Hepatocyte (in vitro differentiated cells): ENCODE measurements around the gene GRID2.

Experiments used
- CTCF ChIP-seq: fragments of 200-600 bp; sonication (generic); IDR thresholded peaks from 2 replicates; pipeline ENCODE4 v1.5.1; 2016; ENCODE audit warnings: antibody characterized with exemption, mild to moderate bottlenecking; ENCODE audit not compliant: poor library complexity
- EZH2 ChIP-seq: fragments of 200-600 bp; sonication (generic); IDR thresholded peaks from 2 replicates; pipeline ENCODE4 v1.6.1; 2016; ENCODE audit warnings: antibody characterized with exemption, mild to moderate bottlenecking, borderline replicate concordance
- EZH2phosphoT487 ChIP-seq: fragments of 200-600 bp; sonication (generic); IDR thresholded peaks from one replicate; pipeline ENCODE4 v1.6.1; 2018; ENCODE audit warnings: antibody characterized with exemption, mild to moderate bottlenecking, low read depth, moderate library complexity; ENCODE audit not compliant: unreplicated experiment, severe bottlenecking

DNA sequence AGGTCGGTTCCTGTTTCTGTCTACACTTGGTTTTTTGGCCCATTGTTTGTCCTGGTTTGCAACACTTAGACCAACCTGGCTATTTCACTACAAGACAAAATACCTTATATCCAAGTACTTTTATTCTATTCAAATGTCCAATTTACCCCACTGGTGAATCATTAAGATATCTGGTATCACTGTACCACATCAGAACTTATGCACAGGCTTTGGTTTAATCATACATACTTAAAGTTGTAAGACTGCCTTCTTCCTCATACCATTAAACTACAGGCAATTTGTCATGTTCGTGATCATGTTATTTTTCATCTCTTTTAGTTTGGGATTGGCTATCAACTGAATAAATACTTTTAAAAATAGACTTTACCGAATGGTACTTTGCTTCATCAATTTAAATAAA lies 1471.8 kb downstream of the GRID2 start:
- TF ChIP-seq CTCF (no peak), EZH2 (no peak), EZH2phosphoT487 (no peak)
